ENCODE results near the gene DVL3. TPM values are rescaled to one million over a fixed set of nuclear protein-coding genes. Genes with fewer than 3 reads are reported as not detected.
A peak's percentile ranks its signal among the peaks of the same experiment; 100 is the strongest.

Gene DVL3
- total and polyA plus RNA-seq, 2 donors (not counting 1 experiment from before 2014, with no cell fraction given), result 42.7 to 92.0 TPM

DNA sequence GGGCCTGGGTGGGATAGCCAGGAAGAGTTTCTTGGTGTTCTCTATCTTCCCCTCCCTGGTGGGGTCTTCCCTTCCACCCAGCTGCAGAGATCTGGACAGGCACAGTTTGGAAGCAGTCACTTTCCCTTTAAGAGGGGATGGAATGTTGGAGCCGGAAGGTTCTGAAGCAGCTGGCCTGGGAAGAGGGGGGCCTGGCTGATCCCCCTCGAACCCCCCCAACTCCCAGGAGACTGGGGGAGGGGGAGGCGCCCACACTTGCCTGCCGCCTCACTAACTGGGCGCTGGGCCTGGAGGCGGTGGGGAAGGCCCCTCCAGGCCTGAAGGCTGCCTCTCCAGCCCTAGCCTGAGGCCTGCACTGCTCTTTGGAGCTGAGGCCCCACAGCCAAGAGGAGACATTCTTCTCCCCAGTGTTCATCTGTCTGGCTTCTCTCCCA lies 1.4 kb downstream of the DVL3 start:
- H3K27ac Mint-ChIP-seq, result peak overlapping the region; percentile 87
- Histone ChIP-seq H3K9ac (ENCODE audit: low read length) (peak overlapping the region; percentile 86), H3K9me3 (ENCODE audit: control extremely low read depth in 1 of 3, control insufficient read depth in 2 of 3, insufficient read depth in 1 of 3, low read length in 2 of 3) (no peaks in the 10 kb centered on the region), H2AFZ (ENCODE audit: insufficient read depth, low read depth, low read length, poor library complexity, severe bottlenecking) (peak overlapping the region; percentile 89), H4K20me1 (ENCODE audit: control insufficient read depth, insufficient read depth, low read length, poor library complexity, severe bottlenecking) (peaks cover 48% of the 10 kb centered on the region), H3K27ac (ENCODE audit: low read length in 2 of 2) (peak overlapping the region in 1 of 2 donors; percentile 73), H3K4me1 (ENCODE audit: control insufficient read depth in 2 of 2, insufficient read depth in 2 of 2, low read length in 2 of 2) (peaks cover 13 to 34% of the 10 kb centered on the region in 2 donors), H3K4me3 (ENCODE audit: control extremely low read depth in 1 of 5, extremely low read depth in 1 of 5, insufficient read depth in 1 of 5, low read depth in 2 of 5, low read length in 4 of 5) (peak overlapping the region; percentile 21 to 81 (median 72)), H3K79me2 (ENCODE audit: control insufficient read depth, insufficient read depth, low read length) (peaks cover 54% of the 10 kb centered on the region), H3K27me3 (replicated peaks in 1 of 4; ENCODE audit: control extremely low read depth in 1 of 4, control insufficient read depth in 3 of 4, insufficient read depth in 4 of 4, low read length in 3 of 4) (no peaks in the 10 kb centered on the region), H3K36me3 (replicated peaks in 1 of 2; ENCODE audit: control extremely low read depth in 1 of 2, control insufficient read depth in 1 of 2, extremely low read depth in 1 of 2, insufficient read depth in 2 of 2, low read length in 1 of 2) (peaks cover 0 to 2% of the 10 kb centered on the region in 2 experiments), H3K4me2 (replicated peaks; ENCODE audit: low read depth, low read length, poor library complexity, severe bottlenecking) (peak overlapping the region; percentile 86)
- WGBS (ENCODE audit: insufficient coverage), result 7% methylated on average over 3 of the region's 6 CpGs
- peaks cover 39% of the 10 kb centered on the region for H3K4me1 Mint-ChIP-seq
- POLR2A ChIA-PET, result no interaction called here
- CTCF ChIA-PET, result interaction anchor here (3.0 kb wide), 1 partner anchor 272 kb away, joined by 7 read pairs; the partner anchor contains the start of gene PARL
- H3K9me3 Mint-ChIP-seq (ENCODE audit: insufficient read depth), result no peaks in the 10 kb centered on the region
- H3K27me3 Mint-ChIP-seq, result no peaks in the 10 kb centered on the region
- H3K4me3 Mint-ChIP-seq, result peak overlapping the region; percentile 95
- intact Hi-C loops (cut with micrococcal nuclease), result no loop called here
- DNase-seq (peak; percentile 20), ATAC-seq (ENCODE audit: low read depth) (no peak)
- TF ChIP-seq CTCF (IDR thresholded peaks at IDR 0.05) (no peak), EZH2 (IDR thresholded peaks at IDR 0.05; ENCODE audit: borderline replicate concordance, insufficient read depth, low read depth, low read length, poor library complexity, severe bottlenecking) (no peak)

- no peak overlapping the region for H2AFZ ChIP-seq (ENCODE audit: insufficient read depth, low read depth, low read length, poor library complexity, severe bottlenecking)
- POLR2A ChIA-PET, result no interaction called here
- no peaks in the 10 kb centered on the region for H3K27me3 ChIP-seq (replicated peaks in 1 of 4; ENCODE audit: control extremely low read depth in 1 of 4, control insufficient read depth in 3 of 4, insufficient read depth in 4 of 4, low read length in 3 of 4)
- ATAC-seq (ENCODE audit: low read depth), result no peak
- peaks cover 0 to 4% of the 10 kb centered on the region in 2 experiments for H3K36me3 ChIP-seq (replicated peaks in 1 of 2; ENCODE audit: control extremely low read depth in 1 of 2, control insufficient read depth in 1 of 2, extremely low read depth in 1 of 2, insufficient read depth in 2 of 2, low read length in 1 of 2)
- no peak for TF ChIP-seq EZH2 (IDR thresholded peaks at IDR 0.05; ENCODE audit: borderline replicate concordance, insufficient read depth, low read depth, low read length, poor library complexity, severe bottlenecking)
- no peak for TF ChIP-seq CTCF (IDR thresholded peaks at IDR 0.05)
- intact Hi-C loops (cut with micrococcal nuclease), result no loop called here
- CTCF ChIA-PET, result interaction anchor here (0.9 to 3.0 kb wide), 2 partner anchors 15 to 273 kb away, joined by 3 to 7 read pairs; partner anchors contain the start of gene PARL
- no peak overlapping the region for H3K27ac ChIP-seq (ENCODE audit: low read length in 2 of 2)
- H3K9me3 ChIP-seq (ENCODE audit: control extremely low read depth in 1 of 3, control insufficient read depth in 2 of 3, insufficient read depth in 1 of 3, low read length in 2 of 3), result no peaks in the 10 kb centered on the region
- H3K27ac Mint-ChIP-seq, result peak overlapping the region; percentile 62
- peaks cover 41% of the 10 kb centered on the region for H3K4me1 Mint-ChIP-seq
- no peaks in the 10 kb centered on the region for H3K9me3 Mint-ChIP-seq (ENCODE audit: insufficient read depth)
- peak overlapping the region; percentile 86 for H3K9ac ChIP-seq (ENCODE audit: low read length)
- no peak for DNase-seq
- H3K79me2 ChIP-seq (ENCODE audit: control insufficient read depth, insufficient read depth, low read length), result peaks cover 61% of the 10 kb centered on the region
- H3K4me3 ChIP-seq (ENCODE audit: control extremely low read depth in 1 of 5, extremely low read depth in 1 of 5, insufficient read depth in 1 of 5, low read depth in 2 of 5, low read length in 4 of 5), result no peak overlapping the region
- peak overlapping the region; percentile 95 for H3K4me3 Mint-ChIP-seq
- H3K4me2 ChIP-seq (replicated peaks; ENCODE audit: low read depth, low read length, poor library complexity, severe bottlenecking), result peak overlapping the region; percentile 86
- no peaks in the 10 kb centered on the region for H3K27me3 Mint-ChIP-seq
- peaks cover 13 to 34% of the 10 kb centered on the region in 2 donors for H3K4me1 ChIP-seq (ENCODE audit: control insufficient read depth in 2 of 2, insufficient read depth in 2 of 2, low read length in 2 of 2)
- peaks cover 48% of the 10 kb centered on the region for H4K20me1 ChIP-seq (ENCODE audit: control insufficient read depth, insufficient read depth, low read length, poor library complexity, severe bottlenecking)
These were observed 2.0 kb downstream of the DVL3 start for GRCh38 chr3:184157206-184157605.
